HG02759 (cell line): ENCODE data around the gene PCDHA13.
"Not testable (repeated sequence)": the region's sequence is repeated elsewhere in the genome, so short reads cannot be mapped to it uniquely, and the experiment has no call there.

Experiments
- ATAC-seq: cut with Tn5 transposase; IDR thresholded peaks from one replicate; pipeline ENCODE4 v1.9.1; 2021; ENCODE audit warnings: mild to moderate bottlenecking, moderate library complexity; ENCODE audit not compliant: unreplicated experiment

PCDHA13 gene, protein sequence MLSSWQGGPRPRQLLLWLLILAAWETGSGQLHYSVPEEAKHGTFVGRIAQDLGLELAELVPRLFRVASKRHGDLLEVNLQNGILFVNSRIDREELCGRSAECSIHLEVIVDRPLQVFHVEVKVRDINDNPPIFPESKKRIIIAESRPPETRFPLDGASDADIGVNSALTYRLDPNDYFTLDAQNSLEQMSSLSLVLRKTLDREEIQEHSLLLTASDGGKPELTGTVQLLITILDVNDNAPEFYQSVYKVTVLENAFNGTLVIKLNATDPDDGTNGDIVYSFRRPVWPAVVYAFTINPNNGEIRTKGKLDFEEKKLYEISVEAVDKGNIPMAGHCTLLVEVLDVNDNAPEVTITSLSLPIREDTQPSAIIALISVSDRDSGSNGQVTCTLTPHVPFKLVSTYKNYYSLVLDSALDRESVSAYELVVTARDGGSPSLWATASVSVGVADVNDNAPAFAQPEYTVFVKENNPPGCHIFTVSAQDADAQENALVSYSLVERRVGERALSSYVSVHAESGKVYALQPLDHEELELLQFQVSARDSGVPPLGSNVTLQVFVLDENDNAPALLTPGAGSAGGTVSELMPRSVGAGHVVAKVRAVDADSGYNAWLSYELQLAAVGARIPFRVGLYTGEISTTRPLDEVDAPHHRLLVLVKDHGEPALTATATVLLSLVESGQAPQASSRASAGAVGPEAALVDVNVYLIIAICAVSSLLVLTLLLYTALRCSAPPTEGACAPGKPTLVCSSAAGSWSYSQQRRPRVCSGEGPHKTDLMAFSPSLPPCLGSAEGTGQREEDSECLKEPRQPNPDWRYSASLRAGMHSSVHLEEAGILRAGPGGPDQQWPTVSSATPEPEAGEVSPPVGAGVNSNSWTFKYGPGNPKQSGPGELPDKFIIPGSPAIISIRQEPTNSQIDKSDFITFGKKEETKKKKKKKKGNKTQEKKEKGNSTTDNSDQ

GRCh38 chr5:140881889-140882590, at the start of gene PCDHA13:
Gene PCDHA13 (plus strand): TSS chr5:140882124. CDS start chr5:140882269, 145 bp downstream.
- no peak for ATAC-seq

DNA sequence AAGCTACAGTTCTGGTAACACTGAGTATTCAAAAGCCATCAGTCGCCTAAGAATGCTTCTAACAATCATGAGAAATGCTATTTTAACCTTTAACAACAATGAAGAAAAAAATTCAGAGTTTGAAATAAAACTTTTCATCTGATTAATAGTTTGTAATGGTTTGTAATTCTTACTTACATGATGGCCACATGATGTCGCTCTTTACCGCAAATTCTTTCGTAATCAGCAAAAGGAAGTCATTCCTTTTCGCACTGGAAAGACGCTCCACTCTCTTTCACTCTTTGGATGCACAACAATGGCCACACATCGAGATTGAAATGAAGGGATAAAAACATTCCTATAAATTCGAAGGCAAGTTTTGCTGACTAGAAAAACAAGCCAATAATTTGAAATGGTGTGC, 47.9 kb upstream of the PCDHA13 start, which contains the start of gene PCDHA7:
PCDHA7 (plus strand) TSS at position 277 of the 400 bp plus-strand sequence; CDS start at position 392, 115 bp downstream.
- ATAC-seq: no peak

- ATAC-seq: not testable (repeated sequence)
Measured at GRCh38 chr5:140834439-140835008, 47.4 kb upstream of the PCDHA13 start.

GRCh38 chr5:140835622-140836510, 46.1 kb upstream of the PCDHA13 start:
- no peak for ATAC-seq

DNA sequence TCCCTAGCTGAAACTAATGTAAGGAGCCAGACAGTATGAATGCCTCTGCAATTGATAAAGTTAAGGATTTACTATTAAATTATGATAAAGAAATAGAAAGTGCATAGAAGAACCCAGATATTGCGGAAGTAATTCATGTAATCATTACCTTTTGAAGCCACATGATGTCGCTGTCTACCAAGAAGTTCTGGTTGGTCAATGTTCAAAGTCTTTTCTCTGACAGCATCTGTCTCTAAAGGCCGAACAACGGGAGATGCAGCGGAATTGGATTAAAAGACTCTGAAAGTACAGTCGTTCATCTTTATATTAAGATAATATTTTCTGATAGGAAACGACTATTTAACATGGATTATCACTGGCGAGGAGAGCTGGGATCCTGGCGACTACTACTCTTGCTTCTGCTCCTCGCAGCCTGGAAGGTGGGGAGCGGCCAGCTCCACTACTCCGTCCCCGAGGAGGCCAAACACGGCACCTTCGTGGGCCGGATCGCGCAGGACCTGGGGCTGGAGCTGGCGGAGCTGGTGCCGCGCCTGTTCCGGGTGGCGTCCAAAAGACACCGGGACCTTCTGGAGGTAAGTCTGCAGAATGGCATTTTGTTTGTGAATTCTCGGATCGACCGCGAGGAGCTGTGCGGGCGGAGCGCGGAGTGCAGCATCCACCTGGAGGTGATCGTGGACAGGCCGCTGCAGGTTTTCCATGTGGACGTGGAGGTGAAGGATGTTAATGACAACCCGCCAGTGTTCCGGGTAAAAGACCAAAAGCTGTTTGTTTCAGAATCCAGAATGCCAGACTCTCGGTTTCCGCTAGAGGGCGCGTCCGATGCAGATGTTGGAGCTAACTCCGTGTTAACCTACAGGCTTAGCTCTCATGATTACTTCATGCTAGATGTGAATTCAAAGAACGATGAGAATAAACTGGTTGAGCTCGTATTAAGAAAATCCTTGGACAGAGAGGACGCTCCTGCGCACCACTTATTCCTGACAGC, 40.7 kb upstream of the PCDHA13 start, which contains the start of gene PCDHA8:
PCDHA8 (plus strand) TSS at position 210 of the 985 bp plus-strand sequence; CDS start at position 345, 135 bp downstream.
- ATAC-seq: no peak

- no peak for ATAC-seq
Measured at GRCh38 chr5:140842798-140843733, 38.9 kb upstream of the PCDHA13 start.

- not testable (repeated sequence) for ATAC-seq
Measured at GRCh38 chr5:140848139-140849102, 33.5 kb upstream of the PCDHA13 start, which contains the start of gene PCDHA9. Gene PCDHA9 (plus strand): TSS chr5:140848382. CDS start chr5:140848496, 114 bp downstream.

DNA sequence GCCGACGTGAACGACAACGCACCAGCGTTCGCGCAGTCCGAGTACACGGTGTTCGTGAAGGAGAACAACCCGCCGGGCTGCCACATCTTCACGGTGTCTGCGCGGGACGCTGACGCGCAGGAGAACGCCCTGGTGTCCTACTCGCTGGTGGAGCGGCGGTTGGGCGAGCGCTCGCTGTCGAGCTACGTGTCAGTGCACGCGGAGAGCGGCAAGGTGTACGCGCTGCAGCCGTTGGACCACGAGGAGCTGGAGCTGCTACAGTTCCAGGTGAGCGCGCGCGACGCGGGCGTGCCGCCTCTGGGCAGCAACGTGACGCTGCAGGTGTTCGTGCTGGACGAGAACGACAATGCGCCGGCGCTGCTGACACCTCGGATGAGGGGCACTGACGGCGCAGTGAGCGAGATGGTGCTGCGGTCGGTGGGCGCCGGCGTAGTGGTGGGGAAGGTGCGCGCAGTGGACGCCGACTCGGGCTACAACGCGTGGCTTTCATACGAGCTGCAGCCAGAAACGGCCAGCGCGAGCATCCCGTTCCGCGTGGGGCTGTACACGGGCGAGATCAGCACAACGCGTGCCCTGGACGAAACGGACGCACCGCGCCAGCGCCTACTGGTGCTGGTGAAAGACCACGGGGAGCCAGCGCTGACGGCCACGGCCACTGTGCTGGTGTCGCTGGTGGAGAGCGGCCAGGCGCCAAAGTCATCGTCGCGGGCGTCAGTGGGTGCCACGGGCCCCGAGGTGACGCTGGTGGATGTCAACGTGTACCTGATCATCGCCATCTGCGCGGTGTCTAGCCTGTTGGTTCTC, 31.9 kb upstream of the PCDHA13 start:
- ATAC-seq: not testable (repeated sequence)

DNA sequence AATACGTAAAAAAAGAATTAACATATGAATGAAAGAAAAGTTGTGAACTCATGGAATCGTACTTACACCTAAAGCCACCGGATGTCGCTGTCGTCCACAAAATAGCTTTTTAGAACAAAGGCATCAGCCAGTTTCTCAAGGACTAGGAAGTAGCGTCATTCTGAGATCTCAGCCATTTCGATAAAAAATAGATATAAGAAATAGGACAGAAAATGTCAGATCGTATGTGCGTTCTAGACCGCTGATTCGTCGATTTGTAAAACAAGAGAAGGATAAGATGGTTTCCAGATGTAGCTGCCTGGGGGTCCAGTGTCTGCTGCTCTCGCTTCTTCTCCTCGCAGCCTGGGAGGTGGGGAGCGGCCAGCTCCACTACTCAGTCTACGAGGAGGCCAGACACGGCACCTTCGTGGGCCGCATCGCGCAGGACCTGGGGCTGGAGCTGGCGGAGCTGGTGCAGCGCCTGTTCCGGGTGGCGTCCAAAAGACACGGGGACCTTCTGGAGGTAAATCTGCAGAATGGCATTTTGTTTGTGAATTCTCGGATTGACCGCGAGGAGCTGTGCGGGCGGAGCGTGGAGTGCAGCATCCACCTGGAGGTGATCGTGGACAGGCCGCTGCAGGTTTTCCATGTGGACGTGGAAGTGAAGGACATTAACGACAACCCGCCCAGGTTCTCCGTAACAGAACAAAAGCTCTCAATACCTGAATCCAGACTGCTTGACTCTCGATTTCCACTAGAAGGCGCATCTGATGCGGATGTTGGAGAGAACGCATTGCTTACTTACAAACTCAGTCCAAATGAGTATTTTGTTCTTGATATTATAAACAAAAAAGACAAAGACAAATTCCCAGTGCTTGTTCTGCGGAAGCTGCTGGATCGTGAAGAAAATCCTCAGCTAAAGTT, 25.9 kb upstream of the PCDHA13 start, which contains the start of gene PCDHA10:
PCDHA10 (plus strand) TSS at position 126 of the 903 bp plus-strand sequence; CDS start at position 278, 152 bp downstream.
- ATAC-seq: no peak

GRCh38 chr5:140857177-140857986, 24.5 kb upstream of the PCDHA13 start:
- no peak for ATAC-seq

- no peak for ATAC-seq
Measured at GRCh38 chr5:140857987-140858240, 24.0 kb upstream of the PCDHA13 start.

- ATAC-seq: no peak
Measured at GRCh38 chr5:140862441-140863295, 19.3 kb upstream of the PCDHA13 start.
